K562 (cell line): ENCODE measurements around the gene NDUFAB1. TPM values are rescaled to one million over a fixed set of nuclear protein-coding genes. Genes with fewer than 3 reads are reported as not detected.

Source experiments
- GABPB1 ChIP-seq: sonication (generic); formaldehyde crosslinking; IDR thresholded peaks from 2 replicates; pipeline ENCODE4 v1.8.0; 2022; ENCODE audit warnings: mild to moderate bottlenecking, missing genetic modification reagents
- ILK ChIP-seq: fragments of 450-650 bp; IDR thresholded peaks from 2 replicates; pipeline ENCODE4 v1.6.1; 2016; ENCODE audit warnings: missing genetic modification characterization, low read depth, mild to moderate bottlenecking, missing compliant biosample characterization, moderate library complexity, borderline replicate concordance
- NFRKB ChIP-seq: fragments of 450-650 bp; IDR thresholded peaks from 2 replicates; pipeline ENCODE4 v1.6.1; 2016; ENCODE audit warnings: low read depth
- NKRF ChIP-seq: fragments of 450-650 bp; IDR thresholded peaks from 2 replicates; pipeline ENCODE4 v1.6.1; 2016; ENCODE audit warnings: borderline replicate concordance
- POLR2AphosphoS5 ChIP-seq: IDR thresholded peaks from 2 replicates; pipeline ENCODE4 v1.6.1; 2011; ENCODE audit warnings: mild to moderate bottlenecking, low read depth, low read length, moderate library complexity; ENCODE audit not compliant: control insufficient read depth, insufficient read depth
- PURB ChIP-seq: sonication (generic); formaldehyde crosslinking; IDR thresholded peaks from 2 replicates; pipeline ENCODE4 v1.9.0; 2021; ENCODE audit warnings: low read depth, mild to moderate bottlenecking, missing genetic modification reagents
- SIRT6 ChIP-seq: IDR thresholded peaks from one replicate; pipeline ENCODE4 v1.6.1; 2012; ENCODE audit warnings: low read depth, mild to moderate bottlenecking, control low read depth, inconsistent platforms, low read length, moderate library complexity
- SP1 ChIP-seq: sonication (generic); formaldehyde crosslinking; IDR thresholded peaks from 2 replicates; pipeline ENCODE4 v1.8.1; 2022; ENCODE audit warnings: mild to moderate bottlenecking, missing genetic modification reagents
- TEAD4 ChIP-seq, 2 experiments: sonication (generic) in 1 of 2; formaldehyde crosslinking in 1 of 2; IDR thresholded peaks; 2 replicates each; pipeline versions ENCODE4 v1.6.1 to v1.8.0; 2012 to 2022; ENCODE audit warnings: borderline replicate concordance in 1 of 2, inconsistent platforms in 1 of 2, low read length in 1 of 2, mild to moderate bottlenecking in 1 of 2, missing genetic modification reagents in 1 of 2
- ZNF518B ChIP-seq: fragments of 250-450 bp; sonication (Bioruptor Pico); IDR thresholded peaks from 2 replicates; pipeline ENCODE4 v1.5.0; 2021; ENCODE audit warnings: mild to moderate bottlenecking, moderate library complexity
- ZNF717 ChIP-seq: fragments of 250-450 bp; sonication (Bioruptor Pico); IDR thresholded peaks from 2 replicates; pipeline ENCODE4 v1.5.0; 2021
- polyA plus RNA-seq, 8 experiments: library from polyadenylated mRNA; depleted of rRNA in 4 of 8; stranded (reverse) in 5 of 8; unstranded in 3 of 8; fragments of >200 nt; fragmentation: Nextera tagmentation in 2 of 8; fragmentation: Illumina TruSeq in 1 of 8; extraction: Ambion mirVana in 2 of 8; extraction: Trizol in 1 of 8; gene quantifications; 2 replicates each; pipeline versions ENCODE4 v1.2.1 to v1.2.3, GENCODE V29; 2011 to 2014; ENCODE audit warnings: inconsistent platforms in 1 of 8, missing spikeins in 1 of 8
- total RNA-seq, 7 experiments: library from RNA; depleted of rRNA in 6 of 7; stranded (reverse); fragments of >200 nt in 6 of 7; fragmentation: Illumina TruSeq in 2 of 7; extraction: Trizol in 2 of 7; gene quantifications; 2 replicates each; pipeline versions ENCODE4 v1.2.1 to v1.2.3, GENCODE V29; 2011 to 2021; ENCODE audit warnings: low replicate concordance in 1 of 7
- TF ChIP-seq, protein P1 (sequence below): fragments of 450-650 bp; IDR thresholded peaks from 2 replicates; pipeline ENCODE4 v1.6.1; 2017; ENCODE audit warnings: antibody characterized with exemption
- TF ChIP-seq, protein P2 (sequence below): IDR thresholded peaks from 2 replicates; pipeline ENCODE4 v1.6.1; 2011; ENCODE audit warnings: borderline replicate concordance, low read depth, mild to moderate bottlenecking, moderate library complexity, low read length; ENCODE audit not compliant: insufficient read depth, poor library complexity, severe bottlenecking
- TF ChIP-seq, protein P3 (sequence below): sonication (generic); formaldehyde crosslinking; IDR thresholded peaks from 2 replicates; pipeline ENCODE4 v1.8.1; 2023; ENCODE audit warnings: mild to moderate bottlenecking, missing genetic modification reagents

NDUFAB1 gene
- total and polyA plus RNA-seq, 9 of the 15 experiments (the other 6 are each of a cell fraction or from before 2014, with no cell fraction given), result 123 to 481 (median 238) TPM

DNA sequence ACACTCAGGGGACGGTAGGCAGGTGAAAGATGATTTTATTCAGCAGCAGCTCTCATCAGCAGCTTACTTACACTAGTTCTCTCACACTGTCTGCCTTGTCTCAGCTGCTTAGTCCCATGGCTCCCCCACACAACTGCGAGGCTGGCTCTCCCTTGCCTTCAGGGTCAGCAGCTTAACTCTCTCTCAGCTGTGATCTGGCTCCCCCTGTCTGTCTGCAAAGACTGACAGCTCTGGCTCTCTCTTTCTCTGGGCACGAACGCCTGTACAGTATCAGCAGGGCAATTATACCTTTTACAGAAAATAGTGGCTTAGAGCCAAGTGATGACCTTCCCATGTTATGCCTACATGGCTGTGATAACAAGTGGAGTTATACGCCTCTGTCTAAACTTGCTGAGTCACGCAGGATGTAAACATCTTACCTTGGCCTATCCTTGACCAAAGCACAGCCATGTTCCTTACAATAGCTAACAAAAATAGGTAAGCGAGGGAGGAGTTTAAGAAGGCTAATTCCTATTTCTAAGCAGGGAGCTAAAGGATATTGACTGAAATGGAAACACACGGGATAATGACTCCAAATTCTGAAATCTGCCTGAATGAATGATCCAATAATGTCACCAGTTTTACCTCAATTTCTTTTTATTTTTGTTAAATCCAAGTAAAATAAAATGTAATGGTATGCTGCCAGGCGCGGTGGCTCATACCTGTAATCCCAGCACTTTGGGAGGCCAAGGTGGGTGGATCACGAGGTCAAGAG, 1.1 kb upstream of the NDUFAB1 start (continued):
- TF ChIP-seq TEAD4 (IDR thresholded peaks at IDR 0.05; ENCODE audit: low read length), result peak; percentile 18; the same call in 1 of the 2 replicates
- no peak for TF ChIP-seq TEAD4 (CRISPR knock-in tag; IDR thresholded peaks at IDR 0.05; ENCODE audit: borderline replicate concordance)
- TF ChIP-seq, protein P1, sequence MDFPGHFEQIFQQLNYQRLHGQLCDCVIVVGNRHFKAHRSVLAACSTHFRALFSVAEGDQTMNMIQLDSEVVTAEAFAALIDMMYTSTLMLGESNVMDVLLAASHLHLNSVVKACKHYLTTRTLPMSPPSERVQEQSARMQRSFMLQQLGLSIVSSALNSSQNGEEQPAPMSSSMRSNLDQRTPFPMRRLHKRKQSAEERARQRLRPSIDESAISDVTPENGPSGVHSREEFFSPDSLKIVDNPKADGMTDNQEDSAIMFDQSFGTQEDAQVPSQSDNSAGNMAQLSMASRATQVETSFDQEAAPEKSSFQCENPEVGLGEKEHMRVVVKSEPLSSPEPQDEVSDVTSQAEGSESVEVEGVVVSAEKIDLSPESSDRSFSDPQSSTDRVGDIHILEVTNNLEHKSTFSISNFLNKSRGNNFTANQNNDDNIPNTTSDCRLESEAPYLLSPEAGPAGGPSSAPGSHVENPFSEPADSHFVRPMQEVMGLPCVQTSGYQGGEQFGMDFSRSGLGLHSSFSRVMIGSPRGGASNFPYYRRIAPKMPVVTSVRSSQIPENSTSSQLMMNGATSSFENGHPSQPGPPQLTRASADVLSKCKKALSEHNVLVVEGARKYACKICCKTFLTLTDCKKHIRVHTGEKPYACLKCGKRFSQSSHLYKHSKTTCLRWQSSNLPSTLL, result no peak
- no peak for TF ChIP-seq SIRT6
- TF ChIP-seq ILK (tag), result peak; percentile 97
- TF ChIP-seq, protein P2, sequence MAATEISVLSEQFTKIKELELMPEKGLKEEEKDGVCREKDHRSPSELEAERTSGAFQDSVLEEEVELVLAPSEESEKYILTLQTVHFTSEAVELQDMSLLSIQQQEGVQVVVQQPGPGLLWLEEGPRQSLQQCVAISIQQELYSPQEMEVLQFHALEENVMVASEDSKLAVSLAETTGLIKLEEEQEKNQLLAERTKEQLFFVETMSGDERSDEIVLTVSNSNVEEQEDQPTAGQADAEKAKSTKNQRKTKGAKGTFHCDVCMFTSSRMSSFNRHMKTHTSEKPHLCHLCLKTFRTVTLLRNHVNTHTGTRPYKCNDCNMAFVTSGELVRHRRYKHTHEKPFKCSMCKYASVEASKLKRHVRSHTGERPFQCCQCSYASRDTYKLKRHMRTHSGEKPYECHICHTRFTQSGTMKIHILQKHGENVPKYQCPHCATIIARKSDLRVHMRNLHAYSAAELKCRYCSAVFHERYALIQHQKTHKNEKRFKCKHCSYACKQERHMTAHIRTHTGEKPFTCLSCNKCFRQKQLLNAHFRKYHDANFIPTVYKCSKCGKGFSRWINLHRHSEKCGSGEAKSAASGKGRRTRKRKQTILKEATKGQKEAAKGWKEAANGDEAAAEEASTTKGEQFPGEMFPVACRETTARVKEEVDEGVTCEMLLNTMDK, result peak; percentile 75
- no peak for TF ChIP-seq PURB (CRISPR knock-in tag)
- TF ChIP-seq GABPB1 (CRISPR knock-in tag), result peak; percentile 56
- TF ChIP-seq SP1 (CRISPR knock-in tag), result peak; percentile 31; the same call in 1 of the 2 replicates
- TF ChIP-seq POLR2AphosphoS5, result peak; percentile 51; the same call in 1 of the 2 replicates
- TF ChIP-seq NKRF, result no peak
- TF ChIP-seq ZNF518B, result no peak; the same call in 1 of the 2 replicates
- TF ChIP-seq, protein P3, sequence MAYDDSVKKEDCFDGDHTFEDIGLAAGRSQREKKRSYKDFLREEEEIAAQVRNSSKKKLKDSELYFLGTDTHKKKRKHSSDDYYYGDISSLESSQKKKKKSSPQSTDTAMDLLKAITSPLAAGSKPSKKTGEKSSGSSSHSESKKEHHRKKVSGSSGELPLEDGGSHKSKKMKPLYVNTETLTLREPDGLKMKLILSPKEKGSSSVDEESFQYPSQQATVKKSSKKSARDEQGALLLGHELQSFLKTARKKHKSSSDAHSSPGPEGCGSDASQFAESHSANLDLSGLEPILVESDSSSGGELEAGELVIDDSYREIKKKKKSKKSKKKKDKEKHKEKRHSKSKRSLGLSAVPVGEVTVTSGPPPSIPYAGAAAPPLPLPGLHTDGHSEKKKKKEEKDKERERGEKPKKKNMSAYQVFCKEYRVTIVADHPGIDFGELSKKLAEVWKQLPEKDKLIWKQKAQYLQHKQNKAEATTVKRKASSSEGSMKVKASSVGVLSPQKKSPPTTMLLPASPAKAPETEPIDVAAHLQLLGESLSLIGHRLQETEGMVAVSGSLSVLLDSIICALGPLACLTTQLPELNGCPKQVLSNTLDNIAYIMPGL, result no peak
- TF ChIP-seq NFRKB, result 0 out of 2 replicates have a peak, but pooled peaks have one; percentile 55
- peak; percentile 94 for TF ChIP-seq ZNF717
